Measurements from ENCODE around the gene MTFP1.

DNA sequence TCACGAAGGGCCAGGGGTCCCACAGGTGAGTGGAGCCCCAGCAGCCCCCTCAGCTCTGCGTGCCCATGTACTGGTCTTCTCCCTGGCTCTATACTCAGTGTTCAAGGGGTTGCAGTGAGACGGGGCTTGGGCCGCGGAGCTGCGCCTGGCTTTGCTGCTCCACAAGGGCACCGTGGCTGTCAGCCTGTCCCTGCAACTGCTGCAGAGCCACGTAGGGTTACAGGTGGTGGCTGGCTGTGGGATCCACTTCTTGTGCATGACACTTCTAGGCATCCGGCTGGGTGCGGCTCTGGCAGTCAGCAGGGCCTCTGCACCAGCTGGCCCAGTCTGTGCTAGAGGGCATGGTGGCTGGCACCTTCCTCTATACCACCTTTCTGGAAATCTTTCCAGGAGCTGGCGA is 14.3 kb downstream of the MTFP1 start:
- no peak for TF ChIP-seq POLR2A (IDR thresholded peaks at IDR 0.05; ENCODE audit: low read depth, low read length)
- TF ChIP-seq POLR2AphosphoS5 (IDR thresholded peaks at IDR 0.05; ENCODE audit: low read depth, low read length), result no peak
